ENCODE data around the gene KCNN2. TPM values are rescaled to one million over a fixed set of nuclear protein-coding genes. Genes with fewer than 3 reads are reported as not detected.

KCNN2 gene
- total RNA-seq, 1 donor from 2014 or later: 2.0 TPM

- Mint-ChIP-seq H3K9me3 (ENCODE audit: low read depth) (peaks cover 7% of the 10 kb centered on the region), H3K27me3 (no peaks in the 10 kb centered on the region), H3K27ac (no peak overlapping the region), H3K36me3 (ENCODE audit: insufficient read depth) (no peaks in the 10 kb centered on the region), H3K4me1 (ENCODE audit: low read depth) (peaks cover 9% of the 10 kb centered on the region), H3K4me3 (ENCODE audit: low read depth) (no peak overlapping the region)
- no peak for TF ChIP-seq CTCF (IDR thresholded peaks at IDR 0.05; ENCODE audit: unreplicated experiment)
- no peak for DNase-seq (ENCODE audit: low spot score, unreplicated experiment)
These were observed 162.4 kb downstream of the KCNN2 start for GRCh38 chr5:114524221-114524620.

GRCh38 chr5:114544561-114544960, 182.7 kb downstream of the KCNN2 start:
- no peak for DNase-seq (ENCODE audit: low spot score, unreplicated experiment)
- Mint-ChIP-seq H3K36me3 (ENCODE audit: insufficient read depth) (no peaks in the 10 kb centered on the region), H3K4me1 (ENCODE audit: low read depth) (peaks cover 8% of the 10 kb centered on the region), H3K4me3 (ENCODE audit: low read depth) (no peak overlapping the region), H3K9me3 (ENCODE audit: low read depth) (peaks cover 39% of the 10 kb centered on the region), H3K27ac (no peak overlapping the region), H3K27me3 (no peaks in the 10 kb centered on the region)
- no peak for TF ChIP-seq CTCF (IDR thresholded peaks at IDR 0.05; ENCODE audit: unreplicated experiment)

All from progenitor cell of endocrine pancreas (in vitro differentiated cells).